Tibial nerve (tissue), 4 donors: ENCODE data around the gene ARHGEF4.

Experiments
- CTCF ChIP-seq, 5 experiments: fragments of 200-600 bp in 3 of 5; fragments of 450-650 bp in 2 of 5; sonication (generic) in 3 of 5; IDR thresholded peaks; one replicate each; pipeline ENCODE4 v1.5.1; 2016 to 2019; ENCODE audit warnings: antibody characterized with exemption in 5 of 5, mild to moderate bottlenecking in 3 of 5, moderate library complexity in 2 of 5
- EP300 ChIP-seq, 2 donors: sonication (generic); formaldehyde crosslinking; IDR thresholded peaks; one replicate each; pipeline ENCODE4 v1.6.1; 2017; ENCODE audit warnings: antibody characterized with exemption in 2 of 2, mild to moderate bottlenecking in 1 of 2
- POLR2A ChIP-seq, 2 donors: fragments of 450-650 bp; IDR thresholded peaks; one replicate each; pipeline ENCODE4 v1.6.1; 2017; ENCODE audit warnings: antibody characterized with exemption in 2 of 2, mild to moderate bottlenecking in 2 of 2, moderate library complexity in 2 of 2

DNA sequence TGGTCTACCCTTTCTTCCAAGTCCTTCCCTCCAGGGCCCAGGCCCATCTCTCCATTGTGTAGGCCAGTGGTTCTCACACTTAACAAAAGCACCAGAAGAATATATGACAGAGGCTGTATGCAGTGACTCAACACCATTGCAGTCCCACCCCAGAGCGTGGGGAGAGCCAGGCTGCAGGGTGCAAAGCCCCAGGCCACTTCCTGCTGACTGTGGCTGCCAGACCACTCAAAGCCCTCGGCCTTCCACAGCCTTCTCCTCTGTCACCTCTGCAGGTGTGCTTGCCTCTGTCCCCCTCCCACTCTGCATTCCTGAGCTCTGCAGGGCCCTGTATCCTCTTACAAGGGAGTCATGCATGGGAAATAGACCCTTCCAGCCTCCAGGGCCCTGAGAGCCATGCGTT, 40.4 kb upstream of the ARHGEF4 start:
- TF ChIP-seq CTCF (IDR thresholded peaks at IDR 0.05), result no peak
- no peak for TF ChIP-seq POLR2A (IDR thresholded peaks at IDR 0.05)
- TF ChIP-seq EP300 (IDR thresholded peaks at IDR 0.05), result no peak
